Heart left ventricle (tissue), 16 donors: Measurements from ENCODE around the gene HERC3. TPM values are rescaled to one million over a fixed set of nuclear protein-coding genes. Genes with fewer than 3 reads are reported as not detected.
A peak's percentile ranks its signal among the peaks of the same experiment; 100 is the strongest.

Experiments
- ATAC-seq, 4 donors: fragments of 200-7000 bp; cut with Tn5 transposase; one replicate each; pipeline ENCODE4 v1.9.1; 2020 to 2022; ENCODE audit warnings: moderate library complexity in 4 of 4, mild to moderate bottlenecking in 3 of 4, moderate number of reproducible peaks in 1 of 4
- DNase-seq, 5 donors: peaks; one replicate each; pipeline ENCODE4 v3.0.0-alpha.2; 2020
- H3K27ac ChIP-seq, 12 donors: fragments of 200-600 bp; sonication (generic) in 4 of 12; one replicate each; pipeline versions ENCODE4 v1.5.0 to v1.8.0; 2016 to 2022; ENCODE audit warnings: mild to moderate bottlenecking in 2 of 12
- H3K27me3 ChIP-seq, 9 donors: fragments of 200-600 bp; sonication (generic) in 2 of 9; one replicate each; pipeline versions ENCODE4 v1.5.1 to v1.8.0; 2016 to 2022; ENCODE audit warnings: mild to moderate bottlenecking in 3 of 9
- H3K36me3 ChIP-seq, 9 donors: fragments of 200-600 bp; sonication (generic) in 2 of 9; one replicate each; pipeline versions ENCODE4 v1.5.0 to v1.8.0; 2018 to 2022; ENCODE audit warnings: mild to moderate bottlenecking in 2 of 9
- H3K4me1 ChIP-seq, 12 donors: fragments of 200-600 bp; sonication (generic) in 4 of 12; one replicate each; pipeline versions ENCODE4 v1.5.0 to v1.8.0; 2016 to 2022; ENCODE audit warnings: mild to moderate bottlenecking in 3 of 12
- H3K4me3 ChIP-seq, 12 donors: fragments of 200-600 bp; sonication (generic) in 4 of 12; one replicate each; pipeline versions ENCODE4 v1.5.0 to v1.8.0; 2017 to 2022; ENCODE audit warnings: mild to moderate bottlenecking in 9 of 12, moderate library complexity in 4 of 12
- H3K9me3 ChIP-seq, 12 donors: fragments of 200-600 bp; sonication (generic) in 4 of 12; one replicate each; pipeline versions ENCODE4 v1.5.0 to v1.8.0; 2016 to 2022; ENCODE audit warnings: mild to moderate bottlenecking in 1 of 12
- CTCF ChIP-seq, 12 donors: fragments of 200-600 bp; sonication (generic) in 4 of 12; IDR thresholded peaks; one replicate each; pipeline versions ENCODE4 v1.5.0 to v1.8.0; 2018 to 2022; ENCODE audit warnings: antibody characterized with exemption in 12 of 12, mild to moderate bottlenecking in 5 of 12
- POLR2A ChIP-seq, 2 donors: fragments of 450-650 bp; IDR thresholded peaks; one replicate each; pipeline ENCODE4 v1.6.1; 2017; ENCODE audit warnings: antibody characterized with exemption in 2 of 2, mild to moderate bottlenecking in 2 of 2, moderate library complexity in 2 of 2
- WGBS, 4 donors: extraction: QIAGEN DNeasy Blood & Tissue Kit in 2 of 4; methylation state at CpG; one replicate each; pipeline versions ENCODE4 v1.1.5 to v1.1.7; 2013 to 2018; 5-methylcytosine and 5-hydroxymethylcytosine counted together
- intact Hi-C, 10 donors: fragments of 100-400 bp; cut with DNase I; formaldehyde crosslinking; loops; one replicate each; pipeline versions ENCODE4 v1.11.1 to v1.14.2; 2022
- polyA plus RNA-seq, 2 donors: library from polyadenylated mRNA; stranded (reverse); fragments of 200-250 nt; gene quantifications; one replicate each; pipeline ENCODE4 v1.2.3, GENCODE V29; 2013
- total RNA-seq, 9 donors: library from RNA; depleted of rRNA in 2 of 9; stranded (reverse); fragments of >200 nt in 2 of 9; fragmentation: NEBNext Ultra II Directional in 3 of 9; extraction: Animal tissue kit (Norgen Biotek cat#: 25700) in 3 of 9; gene quantifications; one replicate each; pipeline versions ENCODE4 v1.1.0 to v1.2.4, GENCODE V29; 2016 to 2023
- donor health status: ischemic (EF 13 %, LVEDD 7.1; RV severe dilation, severe dysfunction).
- donor health status: healthy with polysubstance abuse.
- donor health status: DM: no; HTN: yes; CAD: no.
- donor health status: DM: no; HTN: no; CAD: no.
- donor health status: ischemic (EF 25% LVEDD 6.9; RV normal size, moderate dysfunction).
- donor health status: ischemic (EF 25% LVEDD 5.7; RV mildly dilated, moderate dysfunction).
- donor health status: healthy.
- donor health status: DM: yes; HTN: yes; CAD: no.
- donor health status: ischemic (EF 35%, LVEDD 5.7; RV mildly dilated, moderate dysfunction).
- donor health status: nonischemic (EF 11% LVEDD 7.7; RV severe dilation, severe dysfunction).
- donor health status: DM: yes; HTN: yes; CAD: no.
- donor health status: PGD.
- donor health status: ischemic (EF 29% LVEDD 5.4; RV normal size, mild dysfunction).
- donor health status: nonischemic (EF 23%, LVEDD 6.1; RV moderate dilation, normal function).

Gene HERC3
- total and polyA plus RNA-seq, 11 donors: 10.4 to 66.6 (median 48.4) TPM

DNA sequence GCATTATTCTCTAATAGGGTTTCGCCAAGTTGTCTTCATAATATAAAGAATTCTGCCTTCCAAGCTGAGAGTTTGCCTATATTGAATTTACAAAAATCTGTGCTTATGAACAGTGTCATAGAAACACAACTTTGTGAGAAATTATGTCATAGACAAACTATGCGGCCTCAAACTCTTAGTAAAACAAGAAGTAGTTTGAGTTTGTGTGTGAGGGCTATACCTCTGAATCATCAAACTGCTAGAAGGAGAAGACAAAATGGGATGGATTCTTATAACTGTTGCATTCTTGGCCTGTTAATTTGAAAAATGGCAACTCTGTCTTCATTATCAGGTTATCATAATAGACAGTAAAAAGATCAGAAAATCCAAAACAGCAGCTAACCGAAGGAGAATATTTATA, 151.4 kb downstream of the HERC3 start:
- TF ChIP-seq POLR2A (IDR thresholded peaks at IDR 0.05) (no peak), CTCF (IDR thresholded peaks at IDR 0.05) (no peak)
- ATAC-seq: no peak
- DNase-seq: no peak
- Histone ChIP-seq H3K4me3 (no peak overlapping the region), H3K27ac (no peak overlapping the region), H3K4me1 (peaks cover 0 to 29% (median 7%) of the 10 kb centered on the region in 12 donors), H3K27me3 (no peaks in the 10 kb centered on the region), H3K9me3 (no peaks in the 10 kb centered on the region), H3K36me3 (peaks cover 0 to 87% (median 60%) of the 10 kb centered on the region in 9 donors)
- 91 to 96% (median 94%) methylated on average over 3 of the region's 3 CpGs for WGBS, 4 donors
- intact Hi-C loops: no loop called here

DNA sequence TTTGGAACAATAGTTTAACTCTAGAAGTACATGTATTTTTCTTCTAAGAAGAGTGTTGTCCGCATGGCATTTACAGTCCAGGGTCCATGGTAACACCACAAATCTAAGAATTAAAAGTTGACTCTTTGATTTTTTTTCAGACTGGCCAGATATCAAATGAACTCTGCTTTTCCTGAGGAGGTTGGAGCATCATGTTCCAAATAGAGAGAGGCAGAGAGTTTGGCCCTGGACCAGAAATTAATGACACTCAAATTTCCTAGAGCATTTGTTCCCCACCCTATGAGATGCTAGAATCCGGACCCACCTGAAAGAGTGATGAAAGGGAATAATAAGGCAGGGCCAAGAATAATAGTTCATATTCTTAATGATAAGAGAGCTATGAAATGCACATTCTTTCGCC, 152.3 kb downstream of the HERC3 start:
- 76 to 89% (median 87%) methylated on average over 3 of the region's 3 CpGs for whole genome bisulfite sequencing, 4 donors
- Histone ChIP-seq H3K27ac (no peak overlapping the region), H3K36me3 (peaks cover 0 to 91% (median 60%) of the 10 kb centered on the region in 9 donors), H3K9me3 (no peaks in the 10 kb centered on the region), H3K4me3 (no peak overlapping the region), H3K27me3 (no peaks in the 10 kb centered on the region), H3K4me1 (peaks cover 0 to 29% (median 7%) of the 10 kb centered on the region in 12 donors)
- ATAC-seq (peak in 1 of 4 donors; percentile 9), DNase-seq (no peak)
- intact Hi-C loops: no loop called here
- TF ChIP-seq CTCF (IDR thresholded peaks at IDR 0.05) (no peak), POLR2A (IDR thresholded peaks at IDR 0.05) (no peak)

DNA sequence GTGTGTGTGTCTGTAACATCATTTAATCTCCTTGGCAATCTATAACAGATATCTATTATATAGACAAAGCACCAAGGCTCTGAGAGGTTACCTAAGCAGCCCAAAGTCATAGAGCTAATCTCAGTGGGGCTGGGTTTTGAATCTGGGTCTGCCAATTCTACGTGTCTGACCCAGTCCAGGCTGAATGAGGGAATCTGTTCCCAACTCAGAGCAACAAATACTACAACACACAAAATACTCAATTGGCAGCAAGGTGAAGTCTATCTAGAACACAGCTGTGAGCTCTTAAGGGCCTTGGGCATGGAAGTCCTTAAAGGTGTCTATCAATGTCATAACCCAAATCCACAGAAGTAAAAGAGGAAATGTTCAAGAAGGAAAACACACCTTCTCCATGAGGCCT, 152.9 kb downstream of the HERC3 start:
- DNase-seq (no peak), ATAC-seq (peak; percentile 25 to 42 (median 30))
- Histone ChIP-seq H3K4me3 (no peak overlapping the region), H3K27ac (peak overlapping the region in 8 of 12 donors; percentile 11 to 58 (median 25)), H3K36me3 (peaks cover 0 to 95% (median 64%) of the 10 kb centered on the region in 9 donors), H3K4me1 (peaks cover 0 to 29% (median 7%) of the 10 kb centered on the region in 12 donors), H3K9me3 (no peaks in the 10 kb centered on the region), H3K27me3 (no peaks in the 10 kb centered on the region)
- no peak for TF ChIP-seq CTCF (IDR thresholded peaks at IDR 0.05)
- no peak for TF ChIP-seq POLR2A (IDR thresholded peaks at IDR 0.05)
- WGBS, 4 donors: 38 to 63% (median 49%) methylated on average over 1 of the region's 1 CpG
- intact Hi-C loops: no loop called here

DNA sequence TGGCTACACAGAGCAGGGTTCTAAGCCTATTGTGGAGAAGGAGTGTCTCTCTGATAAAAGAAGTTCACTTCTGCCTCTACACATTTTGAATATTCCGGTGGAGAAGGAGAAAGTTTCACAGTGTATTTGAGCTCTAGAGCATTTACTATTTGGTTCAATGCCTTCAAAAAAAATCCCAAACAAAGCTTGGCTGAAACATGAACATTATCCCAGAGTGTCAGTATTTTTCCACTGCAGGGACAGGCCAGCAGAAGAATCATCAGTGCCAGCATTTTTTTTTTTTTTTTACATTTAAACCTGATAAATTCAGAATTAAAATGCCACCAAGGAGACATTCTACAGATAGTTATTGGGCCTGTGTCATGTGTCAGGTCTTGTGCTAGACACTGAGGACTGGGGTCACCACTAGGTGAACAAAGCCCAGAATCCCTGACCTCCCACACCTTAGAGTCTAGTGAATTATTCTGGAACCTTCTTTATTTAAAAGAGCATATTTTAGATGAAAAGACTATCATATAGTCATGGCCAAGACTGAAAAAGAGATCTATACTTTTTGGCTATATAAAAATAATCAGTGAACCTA, 153.4 kb downstream of the HERC3 start:
- WGBS, 4 donors: 80 to 90% (median 85%) methylated on average over 1 of the region's 1 CpG
- H3K4me1 ChIP-seq: peaks cover 0 to 28% (median 7%) of the 10 kb centered on the region in 12 donors
- no peaks in the 10 kb centered on the region for H3K9me3 ChIP-seq
- H3K4me3 ChIP-seq: no peak overlapping the region
- peak overlapping the region in 8 of 12 donors; percentile 11 to 62 (median 29) for H3K27ac ChIP-seq
- DNase-seq: no peak
- peak in 3 of 4 donors; percentile 34 to 48 (median 36) for ATAC-seq
- intact Hi-C loops: no loop called here
- no peaks in the 10 kb centered on the region for H3K27me3 ChIP-seq
- peaks cover 0 to 95% (median 69%) of the 10 kb centered on the region in 9 donors for H3K36me3 ChIP-seq
- TF ChIP-seq POLR2A (IDR thresholded peaks at IDR 0.05) (no peak), CTCF (IDR thresholded peaks at IDR 0.05) (no peak)
